WERI-Rb-1 (cell line): ENCODE data around the gene ETFBKMT.
"Not testable (repeated sequence)": the region's sequence is repeated elsewhere in the genome, so short reads cannot be mapped to it uniquely, and the experiment has no call there.

Experiments used
- DNase-seq: peaks from one replicate; pipeline ENCODE4 v3.0.0-alpha.2; 2020
- H3K27ac ChIP-seq: fragments of 250-450 bp; sonication (Bioruptor Pico); 2 replicates; pipeline ENCODE4 v1.5.1; 2020; ENCODE audit warnings: mild to moderate bottlenecking, moderate library complexity
- H3K27me3 ChIP-seq: fragments of 250-450 bp; sonication (Bioruptor Pico); 2 replicates; pipeline ENCODE4 v1.5.1; 2021; ENCODE audit warnings: mild to moderate bottlenecking, low read depth, moderate library complexity; ENCODE audit not compliant: insufficient read depth, severe bottlenecking
- H3K36me3 ChIP-seq: fragments of 250-450 bp; sonication (Bioruptor Pico); 2 replicates; pipeline ENCODE4 v1.5.1; 2020; ENCODE audit warnings: mild to moderate bottlenecking, moderate library complexity
- H3K4me3 ChIP-seq: 2 replicates; pipeline ENCODE4 v1.5.1; 2011; ENCODE audit warnings: low read depth, mild to moderate bottlenecking, control low read depth, low read length
- H3K9me3 ChIP-seq: fragments of 250-450 bp; sonication (Bioruptor Pico); 2 replicates; pipeline ENCODE4 v1.5.1; 2021; ENCODE audit warnings: mild to moderate bottlenecking, moderate library complexity; ENCODE audit not compliant: severe bottlenecking
- CTCF ChIP-seq: IDR thresholded peaks from 2 replicates; pipeline ENCODE4 v1.5.1; 2011; ENCODE audit warnings: low read depth, mild to moderate bottlenecking, control low read depth, inconsistent platforms, low read length

ETFBKMT gene

DNA sequence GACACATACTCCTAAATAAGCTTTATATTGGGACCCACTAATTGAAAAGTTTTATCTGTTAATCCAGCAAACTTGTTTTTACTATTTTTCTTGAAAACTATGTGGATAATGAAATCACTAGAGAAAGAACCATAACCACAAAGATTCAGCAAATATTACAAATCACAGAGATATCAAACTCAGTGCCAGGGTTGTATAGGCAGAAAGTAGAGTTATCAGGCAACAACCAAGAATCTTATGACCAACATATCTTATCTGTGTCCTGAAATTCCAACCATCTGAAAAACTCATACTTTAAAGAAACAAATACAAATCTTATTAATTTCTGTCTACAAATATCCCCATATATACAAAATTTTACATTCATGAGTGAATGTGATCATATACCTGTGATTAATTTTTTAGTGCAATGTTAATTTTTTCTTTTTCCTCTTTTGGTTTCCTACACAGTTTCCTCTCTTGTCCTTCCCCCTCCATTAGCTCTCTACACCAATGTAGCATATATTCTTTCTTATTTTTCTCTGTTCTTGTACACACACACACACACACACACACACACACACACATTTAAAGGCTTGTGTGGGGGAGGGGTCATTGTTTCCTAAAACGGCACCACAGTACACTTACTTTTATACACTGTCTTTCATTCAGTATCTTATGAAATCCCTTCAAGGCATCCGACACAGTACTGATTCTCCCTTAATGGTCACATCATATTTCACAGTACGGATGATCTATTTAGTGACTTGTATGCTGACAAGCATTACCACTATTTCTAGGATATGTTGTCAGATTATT is 50.7 kb downstream of the ETFBKMT start:
- peaks cover 3% of the 10 kb centered on the region for H3K9me3 ChIP-seq
- no peak overlapping the region for H3K27ac ChIP-seq
- TF ChIP-seq CTCF: no peak
- H3K36me3 ChIP-seq: no peaks in the 10 kb centered on the region
- no peak for DNase-seq
- H3K4me3 ChIP-seq: no peak overlapping the region
- H3K27me3 ChIP-seq: no peaks in the 10 kb centered on the region

DNA sequence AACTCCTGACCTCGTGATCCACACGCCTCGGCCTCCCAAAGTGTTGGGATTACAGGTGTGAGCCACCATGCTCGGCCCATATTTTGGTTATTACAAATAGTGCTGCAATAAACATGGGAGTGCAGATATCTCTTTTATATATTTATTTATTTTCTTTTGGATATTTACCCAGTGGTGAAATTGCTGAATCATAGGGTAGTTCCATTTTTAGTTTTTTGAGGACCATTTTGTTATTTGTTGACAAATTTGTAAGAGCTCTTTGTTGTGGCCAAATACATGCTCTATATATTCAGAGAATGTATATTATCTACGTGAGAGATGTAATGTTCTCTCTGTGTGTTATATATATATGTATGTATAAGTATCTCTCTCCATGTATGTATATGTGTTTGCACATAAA is 53.4 kb downstream of the ETFBKMT start:
- no peak for TF ChIP-seq CTCF
- Histone ChIP-seq H3K9me3 (peaks cover 3% of the 10 kb centered on the region), H3K36me3 (no peaks in the 10 kb centered on the region), H3K27me3 (no peaks in the 10 kb centered on the region), H3K4me3 (no peak overlapping the region), H3K27ac (no peak overlapping the region)
- no peak for DNase-seq

- H3K4me3 ChIP-seq: no peak overlapping the region
- H3K36me3 ChIP-seq: no peaks in the 10 kb centered on the region; the same call in 1 of the 2 replicates
- no peak overlapping the region for H3K27ac ChIP-seq
- no peaks in the 10 kb centered on the region for H3K9me3 ChIP-seq
- H3K27me3 ChIP-seq: no peaks in the 10 kb centered on the region
- no peak for DNase-seq
- no peak for TF ChIP-seq CTCF
Measured at GRCh38 chr12:31714406-31715271, 55.2 kb downstream of the ETFBKMT start.

- H3K27me3 ChIP-seq: no peaks in the 10 kb centered on the region
- no peak for DNase-seq
- H3K27ac ChIP-seq: no peak overlapping the region
Measured at GRCh38 chr12:31715283-31715825, 55.9 kb downstream of the ETFBKMT start.

DNA sequence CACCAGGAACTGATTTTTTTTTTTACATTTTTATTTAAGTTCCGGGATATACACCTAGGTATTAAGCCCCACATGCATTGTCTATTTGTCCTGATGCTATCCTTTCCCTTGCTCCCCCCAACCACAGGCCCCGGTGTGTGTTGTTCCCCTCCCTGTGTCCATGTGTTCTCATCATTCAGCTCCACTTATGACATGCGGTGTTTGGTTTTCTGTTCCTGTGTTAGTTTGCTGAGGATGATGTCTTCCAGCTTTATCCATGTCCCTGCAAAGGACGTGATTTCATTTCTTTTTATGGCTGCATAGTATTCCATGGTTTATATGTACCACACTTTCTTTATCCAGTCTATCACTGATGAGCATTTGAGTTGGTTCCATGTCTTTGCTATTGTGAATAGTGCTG is 57.5 kb downstream of the ETFBKMT start:
- H3K36me3 ChIP-seq, H3K27ac ChIP-seq, H3K4me3 ChIP-seq, H3K9me3 ChIP-seq, H3K27me3 ChIP-seq, DNase-seq: not testable (repeated sequence)

More at GRCh38 chr12:31715283-31715825, 55.9 kb downstream of the ETFBKMT start:
- H3K4me3 ChIP-seq: no peak overlapping the region
- no peaks in the 10 kb centered on the region; the same call in 1 of the 2 replicates for H3K36me3 ChIP-seq
- TF ChIP-seq CTCF: no peak
- no peaks in the 10 kb centered on the region for H3K9me3 ChIP-seq

- not testable (repeated sequence) for H3K4me3 ChIP-seq
Measured at GRCh38 chr12:31718542-31719198, 59.2 kb downstream of the ETFBKMT start.

More at GRCh38 chr12:31718542-31719198, 59.2 kb downstream of the ETFBKMT start:
- H3K36me3 ChIP-seq, H3K27ac ChIP-seq, H3K27me3 ChIP-seq, DNase-seq, H3K9me3 ChIP-seq: not testable (repeated sequence)
